Measurements from ENCODE around the gene RGS7.
"Not testable (repeated sequence)": the region's sequence is repeated elsewhere in the genome, so short reads cannot be mapped to it uniquely, and the experiment has no call there.

Gene RGS7

GRCh38 chr1:240895424-240895823 lies 461.6 kb downstream of the RGS7 start:
- DNase-seq, result not testable (repeated sequence)

- DNase-seq, result no peak
Observed at GRCh38 chr1:240888787-240889048, 468.3 kb downstream of the RGS7 start.

- peak in 1 of 4 experiments; percentile 2 for DNase-seq
Observed at GRCh38 chr1:240888039-240888786, 468.8 kb downstream of the RGS7 start.

- no peak for DNase-seq
Observed at GRCh38 chr1:240883490-240883889, 473.5 kb downstream of the RGS7 start.

- DNase-seq, result not testable (repeated sequence)
Observed at GRCh38 chr1:240882656-240883308, 474.2 kb downstream of the RGS7 start.

GRCh38 chr1:240878631-240879030 lies 478.4 kb downstream of the RGS7 start:
- no peak for DNase-seq

- DNase-seq, result no peak
Observed at GRCh38 chr1:240877605-240878004, 479.4 kb downstream of the RGS7 start.

- no peak for DNase-seq
Observed at GRCh38 chr1:240876071-240876470, 480.9 kb downstream of the RGS7 start.

GRCh38 chr1:240869071-240869470 lies 487.9 kb downstream of the RGS7 start:
- DNase-seq, result no peak

GRCh38 chr1:240866724-240867123 lies 490.3 kb downstream of the RGS7 start:
- no peak for DNase-seq

GRCh38 chr1:240860023-240860422 lies 497.0 kb downstream of the RGS7 start:
- no peak for DNase-seq

- DNase-seq, result no peak
Observed at GRCh38 chr1:240854367-240854766, 502.6 kb downstream of the RGS7 start.

- no peak for DNase-seq
Observed at GRCh38 chr1:240847325-240847724, 509.7 kb downstream of the RGS7 start.

- DNase-seq, result no peak
Observed at GRCh38 chr1:240844486-240844885, 512.5 kb downstream of the RGS7 start.

GRCh38 chr1:240843798-240844197 lies 513.2 kb downstream of the RGS7 start:
- DNase-seq, result no peak

GRCh38 chr1:240836271-240836670 lies 520.7 kb downstream of the RGS7 start:
- no peak for DNase-seq

- DNase-seq, result no peak
Observed at GRCh38 chr1:240835291-240835690, 521.7 kb downstream of the RGS7 start.

GRCh38 chr1:240833075-240833474 lies 523.9 kb downstream of the RGS7 start:
- no peak for DNase-seq

- DNase-seq, result no peak
Observed at GRCh38 chr1:240831922-240832321, 525.1 kb downstream of the RGS7 start.

GRCh38 chr1:240831191-240831631 lies 525.8 kb downstream of the RGS7 start:
- DNase-seq, result no peak

GRCh38 chr1:240829487-240829886 lies 527.5 kb downstream of the RGS7 start:
- no peak for DNase-seq

- no peak for DNase-seq
Observed at GRCh38 chr1:240827786-240828185, 529.2 kb downstream of the RGS7 start.

- no peak for DNase-seq
Observed at GRCh38 chr1:240824238-240824637, 532.8 kb downstream of the RGS7 start.

GRCh38 chr1:240823357-240823756 lies 533.6 kb downstream of the RGS7 start:
- DNase-seq, result no peak

GRCh38 chr1:240821925-240822324 lies 535.1 kb downstream of the RGS7 start:
- DNase-seq, result no peak

All from suppressor macrophage (primary cell).